Urothelium cell line (cell line): ENCODE results near the gene UBC.

ENCODE experiments used
- DNase-seq: peaks from one replicate; pipeline ENCODE4 v3.0.0; 2011; ENCODE audit warnings: low spot score, mixed read lengths
- FAIRE-seq: peaks from 2 replicates; lab custom pipeline; 2011; peaks lifted over from hg19 to GRCh38; lab: Jason Lieb, UNC

UBC gene

DNA sequence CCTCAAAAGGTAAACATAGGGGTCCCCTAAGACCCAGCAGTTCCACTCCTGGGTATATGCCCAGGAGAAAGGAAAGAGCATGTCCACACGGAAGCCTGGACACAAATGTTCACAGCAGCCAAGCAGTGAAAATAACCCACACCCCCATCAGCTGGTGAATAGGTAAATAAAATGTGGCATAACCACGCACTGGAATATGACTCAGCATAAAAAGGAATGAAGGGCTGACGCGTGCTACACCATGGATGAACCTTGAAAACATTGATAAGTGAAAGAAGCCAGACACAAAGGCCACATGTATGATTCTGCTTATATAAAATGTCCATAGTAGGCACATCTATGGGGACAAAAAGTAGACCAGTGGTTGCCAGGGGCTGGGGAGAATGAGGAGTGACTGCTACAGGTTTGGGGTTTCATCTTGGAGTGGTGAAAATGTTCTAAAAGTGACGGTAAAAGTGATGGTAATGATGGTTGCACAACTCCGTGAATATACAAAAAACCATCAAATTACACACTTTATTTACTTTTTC, 47.0 kb downstream of the UBC start:
- DNase-seq = no peak
- no peak for FAIRE-seq

DNA sequence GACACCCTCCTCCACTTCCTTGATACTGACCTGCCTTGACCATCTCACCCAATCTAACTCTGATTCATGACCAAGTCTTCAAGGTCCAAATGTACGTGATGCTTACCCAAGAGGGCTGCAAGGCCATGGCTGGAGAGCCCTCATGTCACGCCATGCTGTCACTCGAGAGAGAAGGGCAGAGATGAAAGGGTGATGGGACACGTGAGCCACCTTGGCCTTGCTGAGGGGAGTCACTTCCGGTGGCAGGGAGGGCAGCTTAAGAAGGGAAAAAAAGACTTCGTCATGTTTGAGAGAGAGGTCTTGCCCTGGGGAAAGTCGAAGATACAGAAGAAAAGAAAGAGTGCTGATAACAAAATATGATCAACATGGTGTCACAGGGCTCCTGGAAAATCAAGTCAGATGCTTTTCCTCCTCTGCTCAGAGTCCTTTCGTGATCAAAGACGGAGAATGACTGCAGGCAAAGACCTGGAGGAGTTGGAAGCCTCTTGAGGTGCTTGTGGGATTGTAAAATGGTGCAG, 47.5 kb downstream of the UBC start:
- DNase-seq = no peak
- FAIRE-seq = no peak

DNA sequence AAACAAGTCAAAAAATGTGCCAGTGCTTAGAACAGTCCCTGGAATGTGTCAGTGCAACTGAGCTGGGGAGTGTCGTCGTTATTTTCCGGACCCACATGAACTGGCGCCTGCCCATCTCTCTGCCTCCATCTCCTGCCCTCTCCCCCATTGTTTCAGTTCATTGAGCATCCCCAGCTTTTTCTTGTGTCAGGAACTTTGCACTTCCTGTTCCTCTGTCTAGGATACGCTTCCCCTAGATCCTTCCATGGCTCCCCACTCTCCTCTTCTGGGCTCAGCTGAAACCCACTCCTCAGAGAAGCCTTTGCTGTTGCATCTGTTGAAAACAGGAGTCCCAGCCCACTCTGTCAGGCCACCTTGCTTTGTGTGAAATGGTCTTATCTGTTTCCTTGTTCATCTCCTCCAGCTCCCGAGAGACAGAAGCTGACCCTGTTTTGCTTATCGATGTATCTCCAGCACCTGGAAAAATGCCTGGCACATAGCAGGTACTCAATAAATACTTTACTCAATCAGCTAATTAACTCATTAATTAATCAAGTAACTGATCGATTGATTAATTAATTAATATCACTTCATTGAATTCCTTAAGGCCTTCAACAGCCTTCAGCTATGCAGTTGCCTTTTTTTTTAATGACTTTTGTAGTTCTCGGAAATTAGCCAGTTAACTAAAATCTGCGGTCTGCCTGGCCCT, 48.1 kb downstream of the UBC start:
- no peak for DNase-seq
- no peak for FAIRE-seq

DNA sequence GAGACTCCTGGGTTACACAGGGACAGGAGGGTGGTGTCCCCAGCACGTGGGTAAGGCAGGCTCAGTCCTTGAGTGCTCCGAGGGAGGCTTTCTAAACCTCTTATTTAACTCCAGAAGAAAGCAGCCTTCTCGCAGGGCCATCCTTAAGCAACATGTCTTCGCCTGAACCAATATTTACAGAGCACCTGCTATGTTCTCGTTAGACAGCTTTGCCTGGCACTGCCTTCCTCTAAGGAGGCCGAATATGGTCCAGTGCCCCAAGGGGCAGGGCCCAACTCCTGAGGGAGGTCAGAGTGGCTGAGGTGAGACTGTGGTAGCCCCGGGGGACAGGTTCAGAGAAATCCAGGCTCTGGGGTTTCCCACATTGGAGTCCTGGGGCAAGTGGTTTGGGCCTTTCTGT, 48.7 kb downstream of the UBC start:
- DNase-seq = no peak
- FAIRE-seq = no peak

DNA sequence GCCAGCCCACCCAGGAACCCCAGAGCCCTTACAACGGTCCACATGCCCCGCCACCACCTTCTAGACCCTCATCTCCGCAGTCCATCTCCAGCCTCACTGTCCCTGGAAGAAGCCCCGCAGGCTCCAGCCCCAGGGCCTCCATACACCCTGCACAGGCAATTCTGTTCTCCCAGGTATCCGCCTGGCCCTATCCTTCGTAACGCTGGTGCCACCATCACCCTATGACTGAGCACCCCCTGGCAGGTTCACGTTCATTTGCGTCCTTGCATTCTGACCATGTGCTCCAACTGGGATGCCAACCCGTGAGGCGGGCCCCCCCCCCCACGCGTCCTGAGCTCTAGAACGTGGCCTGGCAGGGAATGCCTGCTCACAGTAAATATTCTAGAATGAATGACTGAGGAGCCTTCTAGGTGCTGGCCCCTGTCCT, 50.1 kb downstream of the UBC start:
- DNase-seq (no peak), FAIRE-seq (no peak)

DNA sequence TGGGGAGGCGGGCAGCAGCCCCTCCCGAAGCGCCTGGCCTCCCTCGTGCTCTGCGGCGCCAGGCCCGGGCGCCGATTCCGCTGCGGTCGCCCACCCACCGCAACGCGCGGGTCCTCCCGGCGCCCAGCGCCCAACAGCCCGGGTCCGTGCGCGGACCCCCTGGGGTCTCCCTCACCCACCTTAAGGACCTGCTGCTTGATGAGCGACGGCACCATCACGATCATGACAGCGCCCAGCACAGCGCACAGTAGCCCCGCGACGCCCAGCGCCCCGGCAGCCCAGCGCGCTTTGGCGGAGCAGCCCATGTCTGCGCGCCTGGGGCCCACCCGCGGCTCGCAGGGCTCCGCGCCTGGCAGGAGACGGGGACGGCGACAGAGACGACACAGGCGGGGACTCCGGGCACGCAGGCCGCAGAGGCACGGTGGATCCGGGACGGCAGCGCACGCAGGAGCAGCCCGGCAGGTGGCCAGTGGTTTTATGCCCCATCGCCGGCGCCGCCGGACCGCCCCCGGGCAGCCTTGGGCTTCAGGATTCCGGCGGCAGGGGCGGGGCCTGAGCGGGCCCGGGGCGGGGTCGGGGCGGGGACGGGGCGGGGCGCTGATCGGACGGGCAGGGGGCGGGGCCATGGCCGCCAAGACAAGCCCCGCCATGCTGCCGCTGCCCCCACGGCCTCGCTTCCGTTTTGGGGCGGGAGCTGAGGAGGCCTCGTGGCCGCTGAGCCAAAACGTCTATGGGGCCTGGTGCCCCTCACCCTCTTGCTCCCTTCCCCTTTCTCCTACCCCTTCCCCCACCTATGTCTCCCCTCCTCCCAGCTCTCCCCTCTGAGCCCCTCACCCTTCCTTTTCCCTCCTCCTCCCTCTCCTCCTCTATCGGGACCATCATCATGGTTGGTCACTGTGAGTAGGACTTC, 50.8 kb downstream of the UBC start, which contains the start of gene SCARB1:
SCARB1 (minus strand) TSS at position 449 of the 910 bp plus-strand sequence; CDS start at position 305, 144 bp downstream.
- no peak for FAIRE-seq
- DNase-seq = peak; percentile 98

DNA sequence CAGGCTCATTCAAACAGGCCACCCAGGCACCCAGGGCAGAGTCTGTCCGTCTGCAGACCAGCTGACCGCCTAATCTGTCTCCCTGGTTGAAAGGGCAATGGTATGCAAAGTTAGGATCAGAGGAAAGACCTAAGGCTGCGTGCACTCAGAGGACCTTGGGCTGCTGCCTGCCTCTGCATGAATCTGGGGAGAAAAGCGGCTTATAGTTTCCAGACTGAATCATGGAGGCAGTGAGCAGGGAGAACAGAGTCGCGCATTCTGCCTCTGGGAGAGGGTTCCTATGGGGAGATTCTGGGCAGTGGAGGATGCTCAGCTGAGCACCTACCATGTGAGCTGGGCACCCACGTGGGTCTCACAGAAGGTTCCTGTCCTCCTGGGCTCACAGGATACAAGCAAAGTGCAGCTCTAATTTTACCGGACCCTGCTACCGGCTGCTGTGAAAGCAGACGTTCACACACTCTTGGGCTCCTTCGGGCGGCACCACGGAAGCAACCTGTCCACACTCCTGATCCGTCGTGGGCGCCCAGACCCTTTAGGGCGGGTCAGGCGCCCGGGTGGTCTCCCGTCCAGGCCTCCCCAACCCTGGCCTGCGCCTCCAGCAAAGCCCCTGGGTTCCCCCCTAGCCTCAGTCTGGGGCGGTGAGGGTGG, 51.6 kb downstream of the UBC start:
- DNase-seq (peak; percentile 39), FAIRE-seq (no peak)

DNA sequence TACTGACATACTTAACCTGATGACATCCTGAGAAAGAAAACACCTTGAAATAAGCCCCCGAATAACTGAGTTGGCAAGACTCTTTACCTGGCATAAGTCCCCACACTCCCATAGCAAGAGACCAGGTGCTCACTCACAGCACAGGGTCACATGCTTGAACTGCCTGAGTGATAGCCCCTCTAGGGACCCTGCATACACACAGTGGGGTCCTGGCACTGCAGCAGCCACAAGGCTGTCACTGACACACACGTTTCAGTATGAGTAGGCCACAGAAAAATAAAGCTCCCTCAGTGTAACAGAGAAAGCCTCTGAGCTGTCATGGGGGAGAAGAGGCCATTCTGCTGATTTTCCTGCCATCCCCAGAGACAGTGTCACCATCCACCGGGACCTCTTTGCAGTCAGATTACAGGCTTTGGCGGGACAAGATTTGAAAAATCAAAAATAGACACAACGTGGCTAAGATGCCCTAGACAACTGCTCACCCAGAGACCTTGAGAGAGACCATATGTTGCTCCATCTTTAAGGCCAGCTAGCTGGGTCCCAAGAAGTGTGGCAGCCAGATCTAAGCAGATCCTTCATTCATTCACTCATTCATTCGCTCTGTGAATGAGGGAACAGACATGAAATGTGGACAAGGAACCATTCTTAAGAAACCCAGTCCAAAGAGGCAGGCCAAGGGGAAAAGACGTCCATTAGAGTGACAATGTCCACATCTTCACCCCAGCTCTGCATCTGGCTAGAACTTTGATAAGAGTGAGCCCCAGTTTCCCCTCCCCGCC, 52.4 kb downstream of the UBC start:
- DNase-seq (no peak), FAIRE-seq (no peak)
